Skeletal muscle cell (primary cell): ENCODE results near the gene CDH6.

Experiments
- DNase-seq: peaks from one replicate; pipeline ENCODE4 v3.0.0-alpha.2; 2010; ENCODE audit warnings: low read depth
- H3K4me3 ChIP-seq: 2 replicates; pipeline ENCODE4 v1.5.1; 2011; ENCODE audit warnings: low read depth, mild to moderate bottlenecking, control low read depth, low read length, moderate library complexity

CDH6 gene

GRCh38 chr5:31194892-31195555 lies 1.5 kb downstream of the CDH6 start:
- H3K4me3 ChIP-seq = no peak overlapping the region
- DNase-seq = no peak

GRCh38 chr5:31196309-31196708 lies 2.8 kb downstream of the CDH6 start:
- no peak for DNase-seq
- no peak overlapping the region for H3K4me3 ChIP-seq

- DNase-seq = no peak
- H3K4me3 ChIP-seq = no peak overlapping the region
Observed at GRCh38 chr5:31197183-31197582, 3.7 kb downstream of the CDH6 start.

- no peak overlapping the region for H3K4me3 ChIP-seq
Observed at GRCh38 chr5:31204958-31205357, 11.5 kb downstream of the CDH6 start.

GRCh38 chr5:31208043-31208442 lies 14.6 kb downstream of the CDH6 start:
- no peak for DNase-seq
- no peak overlapping the region for H3K4me3 ChIP-seq

More at GRCh38 chr5:31204958-31205357, 11.5 kb downstream of the CDH6 start:
- DNase-seq = no peak

GRCh38 chr5:31209334-31209733 lies 15.8 kb downstream of the CDH6 start:
- no peak overlapping the region for H3K4me3 ChIP-seq
- no peak for DNase-seq

- H3K4me3 ChIP-seq = no peak overlapping the region
- DNase-seq = no peak
Observed at GRCh38 chr5:31211098-31211497, 17.6 kb downstream of the CDH6 start.

GRCh38 chr5:31213257-31213656 lies 19.8 kb downstream of the CDH6 start:
- H3K4me3 ChIP-seq = no peak overlapping the region
- no peak for DNase-seq

- DNase-seq = no peak
- no peak overlapping the region for H3K4me3 ChIP-seq
Observed at GRCh38 chr5:31213705-31214121, 20.2 kb downstream of the CDH6 start.

GRCh38 chr5:31214229-31214628 lies 20.7 kb downstream of the CDH6 start:
- no peak overlapping the region for H3K4me3 ChIP-seq
- DNase-seq = no peak

GRCh38 chr5:31215236-31215635 lies 21.8 kb downstream of the CDH6 start:
- H3K4me3 ChIP-seq = no peak overlapping the region
- no peak for DNase-seq

- no peak overlapping the region for H3K4me3 ChIP-seq
- no peak for DNase-seq
Observed at GRCh38 chr5:31217446-31217845, 24.0 kb downstream of the CDH6 start.

- no peak overlapping the region for H3K4me3 ChIP-seq
- no peak for DNase-seq
Observed at GRCh38 chr5:31218978-31219377, 25.5 kb downstream of the CDH6 start.

GRCh38 chr5:31221001-31221400 lies 27.5 kb downstream of the CDH6 start:
- no peak for DNase-seq
- H3K4me3 ChIP-seq = no peak overlapping the region

GRCh38 chr5:31225118-31225517 lies 31.6 kb downstream of the CDH6 start:
- DNase-seq = no peak
- H3K4me3 ChIP-seq = no peak overlapping the region

- no peak overlapping the region for H3K4me3 ChIP-seq
- DNase-seq = no peak
Observed at GRCh38 chr5:31225613-31226012, 32.1 kb downstream of the CDH6 start.

- DNase-seq = no peak
- H3K4me3 ChIP-seq = no peak overlapping the region
Observed at GRCh38 chr5:31226651-31227050, 33.2 kb downstream of the CDH6 start.

GRCh38 chr5:31229266-31229665 lies 35.8 kb downstream of the CDH6 start:
- H3K4me3 ChIP-seq = no peak overlapping the region
- DNase-seq = no peak

- no peak for DNase-seq
- H3K4me3 ChIP-seq = no peak overlapping the region
Observed at GRCh38 chr5:31231177-31231838, 37.8 kb downstream of the CDH6 start.

- no peak for DNase-seq
- no peak overlapping the region for H3K4me3 ChIP-seq
Observed at GRCh38 chr5:31232273-31232888, 38.9 kb downstream of the CDH6 start.

- no peak for DNase-seq
- no peak overlapping the region for H3K4me3 ChIP-seq
Observed at GRCh38 chr5:31235381-31235780, 41.9 kb downstream of the CDH6 start.
